ENCODE measurements around the gene STING1.

Gene STING1

GRCh38 chr5:139475865-139476617, 6.5 kb downstream of the STING1 start:
- peak overlapping the region; percentile 88 for H3K27ac ChIP-seq
- TF ChIP-seq Cebpa-rat (IDR thresholded peaks at IDR 0.05): no peak
- H3K9ac ChIP-seq: peak overlapping the region; percentile 36; the same call in 1 of the 2 replicates
- H3K4me3 ChIP-seq: peak overlapping the region; percentile 44
- no peaks in the 10 kb centered on the region for H3K9me3 ChIP-seq
- H3K4me1 ChIP-seq: peaks cover 100% of the 10 kb centered on the region
- peaks cover 6% of the 10 kb centered on the region; the same call in 1 of the 2 replicates for H3K36me3 ChIP-seq
- peak overlapping the region; percentile 88 for H3K4me2 ChIP-seq
- H4K20me1 ChIP-seq: no peaks in the 10 kb centered on the region
- H3K27me3 ChIP-seq: no peaks in the 10 kb centered on the region

GRCh38 chr5:139474890-139475791, 7.4 kb downstream of the STING1 start:
- Histone ChIP-seq H3K9me3 (no peaks in the 10 kb centered on the region), H3K4me2 (peak overlapping the region; percentile 88), H3K4me3 (peak overlapping the region; percentile 44), H3K36me3 (peaks cover 6% of the 10 kb centered on the region; the same call in 1 of the 2 replicates), H4K20me1 (no peaks in the 10 kb centered on the region), H3K9ac (peak overlapping the region; percentile 73), H3K27me3 (no peaks in the 10 kb centered on the region), H3K27ac (peak overlapping the region; percentile 88), H3K4me1 (peaks cover 100% of the 10 kb centered on the region)
- peak; percentile 99 for TF ChIP-seq Cebpa-rat (IDR thresholded peaks at IDR 0.05)

GRCh38 chr5:139473565-139473964, 9.0 kb downstream of the STING1 start:
- peak overlapping the region; percentile 44; the same call in 1 of the 2 replicates for H3K4me3 ChIP-seq
- H3K36me3 ChIP-seq: peaks cover 6% of the 10 kb centered on the region; the same call in 1 of the 2 replicates
- H3K4me1 ChIP-seq: peaks cover 100% of the 10 kb centered on the region
- H4K20me1 ChIP-seq: no peaks in the 10 kb centered on the region
- peak overlapping the region; percentile 73 for H3K9ac ChIP-seq
- TF ChIP-seq Cebpa-rat (IDR thresholded peaks at IDR 0.05): no peak
- H3K4me2 ChIP-seq: peak overlapping the region; percentile 88
- no peaks in the 10 kb centered on the region for H3K27me3 ChIP-seq
- peak overlapping the region; percentile 88 for H3K27ac ChIP-seq
- no peaks in the 10 kb centered on the region for H3K9me3 ChIP-seq

- Histone ChIP-seq H3K27ac (peak overlapping the region; percentile 88), H3K9ac (peak overlapping the region; percentile 73), H3K9me3 (no peaks in the 10 kb centered on the region), H4K20me1 (no peaks in the 10 kb centered on the region), H3K4me3 (no peak overlapping the region; the same call in 1 of the 2 replicates), H3K27me3 (no peaks in the 10 kb centered on the region), H3K36me3 (peaks cover 6% of the 10 kb centered on the region; the same call in 1 of the 2 replicates), H3K4me2 (peak overlapping the region; percentile 88), H3K4me1 (peaks cover 100% of the 10 kb centered on the region)
- no peak for TF ChIP-seq Cebpa-rat (IDR thresholded peaks at IDR 0.05)
Observed at GRCh38 chr5:139473105-139473504, 9.5 kb downstream of the STING1 start.

- no peak for TF ChIP-seq Cebpa-rat (IDR thresholded peaks at IDR 0.05)
- Histone ChIP-seq H3K4me3 (no peak overlapping the region), H3K27ac (peak overlapping the region; percentile 88), H3K27me3 (no peaks in the 10 kb centered on the region), H4K20me1 (no peaks in the 10 kb centered on the region), H3K4me1 (peaks cover 94% of the 10 kb centered on the region), H3K36me3 (peaks cover 2% of the 10 kb centered on the region; the same call in 1 of the 2 replicates), H3K9ac (peak overlapping the region; percentile 73), H3K4me2 (peak overlapping the region; percentile 88), H3K9me3 (no peaks in the 10 kb centered on the region)
Observed at GRCh38 chr5:139472386-139473030, 10.1 kb downstream of the STING1 start.

GRCh38 chr5:139470821-139471300, 11.7 kb downstream of the STING1 start, which contains the start of gene SMIM33:
Gene SMIM33 (plus strand): TSS chr5:139471004. CDS start chr5:139471122, 118 bp downstream.
- H3K4me1 ChIP-seq: peaks cover 78% of the 10 kb centered on the region
- peak within 1 kb of the TSS; percentile 32 for H3K4me3 ChIP-seq
- TF ChIP-seq Cebpa-rat (IDR thresholded peaks at IDR 0.05): no peak
- peak within 1 kb of the TSS; percentile 73 for H3K9ac ChIP-seq
- no peaks in the 10 kb centered on the region for H3K36me3 ChIP-seq
- peak within 1 kb of the TSS; percentile 88 for H3K27ac ChIP-seq
- H3K9me3 ChIP-seq: no peaks in the 10 kb centered on the region
- no peaks in the 10 kb centered on the region for H4K20me1 ChIP-seq
- H3K27me3 ChIP-seq: no peaks in the 10 kb centered on the region
- peak within 1 kb of the TSS; percentile 88 for H3K4me2 ChIP-seq

GRCh38 chr5:139468421-139468931, 14.1 kb downstream of the STING1 start:
- H3K36me3 ChIP-seq: no peaks in the 10 kb centered on the region
- no peaks in the 10 kb centered on the region for H4K20me1 ChIP-seq
- TF ChIP-seq Cebpa-rat (IDR thresholded peaks at IDR 0.05): no peak
- H3K4me3 ChIP-seq: no peak overlapping the region
- no peaks in the 10 kb centered on the region for H3K9me3 ChIP-seq
- no peak overlapping the region for H3K27ac ChIP-seq
- H3K4me1 ChIP-seq: peaks cover 54% of the 10 kb centered on the region
- H3K4me2 ChIP-seq: peak overlapping the region; percentile 4; the same call in 1 of the 2 replicates
- no peak overlapping the region for H3K9ac ChIP-seq
- H3K27me3 ChIP-seq: no peaks in the 10 kb centered on the region

- no peaks in the 10 kb centered on the region for H3K27me3 ChIP-seq
Observed at GRCh38 chr5:139462586-139463276, 19.8 kb downstream of the STING1 start, which contains the start of gene ECSCR. Gene ECSCR (minus strand): TSS chr5:139462743. CDS start chr5:139462670, 73 bp downstream.

More at GRCh38 chr5:139462586-139463276, 19.8 kb downstream of the STING1 start, which contains the start of gene ECSCR:
- Histone ChIP-seq H3K4me2 (no peak within 1 kb of the TSS), H3K27ac (no peak within 1 kb of the TSS), H3K4me3 (no peak within 1 kb of the TSS), H4K20me1 (no peaks in the 10 kb centered on the region), H3K36me3 (no peaks in the 10 kb centered on the region), H3K4me1 (peaks cover 15% of the 10 kb centered on the region), H3K9ac (no peak within 1 kb of the TSS), H3K9me3 (no peaks in the 10 kb centered on the region)
- no peak for TF ChIP-seq Cebpa-rat (IDR thresholded peaks at IDR 0.05)

Measured in BLaER1 (cell line).